ENCODE results near the gene ST3GAL2. TPM values are rescaled to one million over a fixed set of nuclear protein-coding genes. Genes with fewer than 3 reads are reported as not detected.

ST3GAL2 gene
- total RNA-seq, 1 donor from 2014 or later, result 57.4 TPM

GRCh38 chr16:70364399-70364798, 74.5 kb downstream of the ST3GAL2 start:
- DNase-seq (no peak), ATAC-seq (ENCODE audit: low read depth) (no peak)
- no peak for TF ChIP-seq CTCF (IDR thresholded peaks at IDR 0.05)
- no peak overlapping the region for H3K27ac Mint-ChIP-seq
- peaks cover 71% of the 10 kb centered on the region for H3K36me3 Mint-ChIP-seq (ENCODE audit: low read depth)
- POLR2A ChIA-PET, result no interaction called here
- H3K27me3 Mint-ChIP-seq, result no peaks in the 10 kb centered on the region
- H3K9me3 Mint-ChIP-seq, result no peaks in the 10 kb centered on the region
- CTCF ChIA-PET, result no interaction called here
- H3K4me1 Mint-ChIP-seq, result no peaks in the 10 kb centered on the region
- H3K4me3 Mint-ChIP-seq, result no peak overlapping the region
- intact Hi-C loops (cut with micrococcal nuclease), result no loop called here

- no peaks in the 10 kb centered on the region for H3K27me3 Mint-ChIP-seq
- intact Hi-C loops (cut with micrococcal nuclease), result no loop called here
- ATAC-seq (ENCODE audit: low read depth), result no peak
- H3K4me3 Mint-ChIP-seq, result no peak overlapping the region
- ChIA-PET CTCF (no interaction called here), POLR2A (interaction anchor here (0.7 kb wide), 2 partner anchors 173 to 182 kb away, joined by 3 to 5 read pairs; no protein-coding TSS in a partner anchor)
- no peak overlapping the region for H3K27ac Mint-ChIP-seq
- H3K9me3 Mint-ChIP-seq, result no peaks in the 10 kb centered on the region
- peaks cover 58% of the 10 kb centered on the region for H3K36me3 Mint-ChIP-seq (ENCODE audit: low read depth)
- DNase-seq, result no peak
- H3K4me1 Mint-ChIP-seq, result no peaks in the 10 kb centered on the region
- TF ChIP-seq CTCF (IDR thresholded peaks at IDR 0.05), result no peak
Observed at GRCh38 chr16:70359552-70359951, 79.3 kb downstream of the ST3GAL2 start.

- intact Hi-C loops (cut with micrococcal nuclease), result no loop called here
- Mint-ChIP-seq H3K9me3 (no peaks in the 10 kb centered on the region), H3K36me3 (ENCODE audit: low read depth) (peaks cover 36% of the 10 kb centered on the region), H3K4me3 (no peak overlapping the region), H3K27me3 (no peaks in the 10 kb centered on the region), H3K27ac (no peak overlapping the region), H3K4me1 (peaks cover 27% of the 10 kb centered on the region)
- no peak for TF ChIP-seq CTCF (IDR thresholded peaks at IDR 0.05)
- ATAC-seq (ENCODE audit: low read depth) (no peak), DNase-seq (no peak)
- ChIA-PET CTCF (no interaction called here), POLR2A (interaction anchor here (0.6 to 1.2 kb wide), 2 partner anchors 12 to 31 kb away, joined by 3 to 4 read pairs; no protein-coding TSS in a partner anchor)
Observed at GRCh38 chr16:70349783-70350182, 89.1 kb downstream of the ST3GAL2 start.

GRCh38 chr16:70348991-70349390, 89.9 kb downstream of the ST3GAL2 start:
- Mint-ChIP-seq H3K36me3 (ENCODE audit: low read depth) (peaks cover 30% of the 10 kb centered on the region), H3K4me1 (peaks cover 27% of the 10 kb centered on the region), H3K4me3 (no peak overlapping the region), H3K27me3 (no peaks in the 10 kb centered on the region), H3K9me3 (no peaks in the 10 kb centered on the region), H3K27ac (no peak overlapping the region)
- POLR2A ChIA-PET, result interaction anchor here (1.2 kb wide), 1 partner anchor 32 kb away, joined by 4 read pairs; no protein-coding TSS in a partner anchor
- DNase-seq (no peak), ATAC-seq (ENCODE audit: low read depth) (no peak)
- TF ChIP-seq CTCF (IDR thresholded peaks at IDR 0.05), result no peak
- intact Hi-C loops (cut with micrococcal nuclease), result no loop called here
- CTCF ChIA-PET, result no interaction called here

GRCh38 chr16:70345840-70346239, 93.1 kb downstream of the ST3GAL2 start:
- intact Hi-C loops (cut with micrococcal nuclease), result loop anchor here (1.0 to 2.0 kb wide), 6 partner anchors 35 to 177 kb away; partner anchors contain the start of genes AARS1, COG4, DDX19B and EXOSC6
- H3K36me3 Mint-ChIP-seq (ENCODE audit: low read depth), result peaks cover 19% of the 10 kb centered on the region
- no peak for TF ChIP-seq CTCF (IDR thresholded peaks at IDR 0.05)
- ChIA-PET POLR2A (interaction anchor here (0.6 to 3.0 kb wide), 15 partner anchors 9 to 1469 kb away, joined by 3 to 60 read pairs (median 7); partner anchors contain the start of genes AARS1, COG4, DDX19B and EXOSC6), CTCF (interaction anchor here (0.8 kb wide), 1 partner anchor 48 kb away, joined by 3 read pairs; no protein-coding TSS in a partner anchor)
- peak overlapping the region; percentile 95 for H3K27ac Mint-ChIP-seq
- no peak for ATAC-seq (ENCODE audit: low read depth)
- H3K9me3 Mint-ChIP-seq, result no peaks in the 10 kb centered on the region
- peak overlapping the region; percentile 96 for H3K4me3 Mint-ChIP-seq
- H3K27me3 Mint-ChIP-seq, result no peaks in the 10 kb centered on the region
- DNase-seq, result no peak
- peaks cover 27% of the 10 kb centered on the region for H3K4me1 Mint-ChIP-seq

All from activated B cell treated with CpG ODN at 0.5 μM for 24 hours (primary cell).